Suppressor macrophage treated with lipopolysaccharide for 4 hours (primary cell): ENCODE measurements around the gene UNC13D.
"Not testable (repeated sequence)": the region's sequence is repeated elsewhere in the genome, so short reads cannot be mapped to it uniquely, and the experiment has no call there.

Source experiments
- DNase-seq: peaks from one replicate; pipeline ENCODE4 v3.0.0-alpha.2; 2020

Gene UNC13D

GRCh38 chr17:75819116-75819515, 25.1 kb downstream of the UNC13D start:
- DNase-seq: no peak

DNA sequence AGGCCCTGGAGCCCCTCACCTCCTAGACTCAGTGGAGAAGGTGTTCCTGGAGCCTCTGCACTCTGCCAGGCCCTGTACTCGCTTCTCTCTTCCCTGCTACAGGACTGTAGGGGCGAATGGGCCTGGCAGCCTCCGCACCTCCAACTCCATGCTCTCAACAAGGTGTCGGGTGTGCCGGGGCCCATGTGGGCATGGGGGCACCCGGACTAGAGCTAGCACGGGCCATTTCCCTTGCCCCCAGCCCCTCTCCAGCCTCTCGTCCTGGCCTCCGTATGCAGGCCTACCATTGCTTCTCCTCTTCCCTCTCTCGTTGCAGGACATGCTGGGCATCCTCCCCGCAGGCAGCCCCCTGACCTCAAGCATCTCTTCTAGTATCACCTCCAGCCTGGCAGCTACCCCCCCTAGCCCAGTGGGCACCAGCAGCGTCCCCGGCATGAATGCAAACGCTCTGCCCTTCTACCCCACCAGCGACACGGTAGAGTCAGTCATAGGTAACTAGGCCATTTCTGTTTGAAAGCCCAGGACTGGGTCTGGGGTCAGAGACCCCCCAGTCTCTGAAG, 25.8 kb downstream of the UNC13D start:
- DNase-seq: no peak

DNA sequence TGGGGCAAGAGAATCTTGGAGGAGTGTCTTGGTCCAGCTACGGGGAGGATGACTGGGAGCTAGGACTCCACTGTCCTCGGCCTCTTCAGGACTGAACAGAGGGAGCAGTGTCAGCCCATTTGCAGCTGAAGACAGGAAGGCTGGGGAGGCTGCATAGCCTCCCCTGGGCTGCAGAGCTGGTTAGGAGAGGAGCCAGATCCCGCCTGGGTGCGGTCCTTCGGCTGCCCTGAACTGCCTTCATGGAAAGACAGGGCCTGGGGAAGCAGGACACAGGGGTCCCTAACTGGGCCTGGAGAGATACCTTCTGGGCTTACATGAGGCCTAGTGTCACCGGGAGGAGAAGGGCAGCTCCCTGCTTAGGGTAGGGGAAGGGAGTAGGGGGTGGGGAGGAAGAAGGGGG, 26.6 kb downstream of the UNC13D start:
- DNase-seq: no peak

GRCh38 chr17:75816693-75817092, 27.5 kb downstream of the UNC13D start:
- no peak for DNase-seq

DNA sequence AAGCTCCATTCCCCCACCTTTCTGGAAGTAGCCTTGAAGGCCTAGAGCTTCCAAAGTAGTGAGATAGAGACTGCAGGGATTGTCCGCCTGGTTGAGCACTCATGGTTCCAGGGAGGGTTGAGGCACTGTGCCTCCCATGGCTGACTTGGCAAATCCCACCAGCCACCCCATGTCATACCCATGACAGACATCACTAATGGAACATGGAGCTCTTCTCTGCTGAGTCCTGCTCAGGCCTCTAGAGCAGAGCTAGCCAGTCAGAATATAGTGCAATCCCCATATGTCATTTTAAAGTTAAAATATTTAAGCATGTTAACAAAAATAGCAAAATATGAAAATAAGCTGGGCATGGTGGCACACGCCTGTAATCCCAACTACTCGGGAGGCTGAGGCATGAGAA, 28.8 kb downstream of the UNC13D start:
- DNase-seq: no peak

DNA sequence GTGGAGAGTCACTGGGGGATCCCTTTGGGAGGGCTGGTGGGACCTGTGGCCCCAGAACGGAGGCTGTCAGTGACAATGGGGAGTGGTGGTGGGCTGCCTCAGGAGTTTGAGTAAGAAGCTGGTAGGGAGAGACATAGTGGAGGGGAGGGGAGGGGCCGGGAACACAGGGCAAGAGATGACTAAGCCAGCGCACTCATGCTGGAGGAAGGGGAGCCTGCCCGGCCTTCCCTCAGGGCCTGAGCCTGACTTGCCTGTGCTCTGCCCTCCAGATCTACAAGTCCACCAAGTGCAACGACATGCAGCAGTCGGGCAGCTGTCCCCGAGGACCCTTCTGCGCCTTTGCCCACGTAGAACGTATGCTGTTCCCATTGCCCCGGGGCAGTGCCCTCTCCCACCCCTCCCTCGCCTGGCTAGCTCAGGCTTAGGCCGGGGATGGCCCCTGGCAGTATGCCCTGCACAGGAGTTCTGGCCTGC, 29.3 kb downstream of the UNC13D start:
- no peak for DNase-seq

- no peak for DNase-seq
Observed at GRCh38 chr17:75814021-75814395, 30.2 kb downstream of the UNC13D start.

DNA sequence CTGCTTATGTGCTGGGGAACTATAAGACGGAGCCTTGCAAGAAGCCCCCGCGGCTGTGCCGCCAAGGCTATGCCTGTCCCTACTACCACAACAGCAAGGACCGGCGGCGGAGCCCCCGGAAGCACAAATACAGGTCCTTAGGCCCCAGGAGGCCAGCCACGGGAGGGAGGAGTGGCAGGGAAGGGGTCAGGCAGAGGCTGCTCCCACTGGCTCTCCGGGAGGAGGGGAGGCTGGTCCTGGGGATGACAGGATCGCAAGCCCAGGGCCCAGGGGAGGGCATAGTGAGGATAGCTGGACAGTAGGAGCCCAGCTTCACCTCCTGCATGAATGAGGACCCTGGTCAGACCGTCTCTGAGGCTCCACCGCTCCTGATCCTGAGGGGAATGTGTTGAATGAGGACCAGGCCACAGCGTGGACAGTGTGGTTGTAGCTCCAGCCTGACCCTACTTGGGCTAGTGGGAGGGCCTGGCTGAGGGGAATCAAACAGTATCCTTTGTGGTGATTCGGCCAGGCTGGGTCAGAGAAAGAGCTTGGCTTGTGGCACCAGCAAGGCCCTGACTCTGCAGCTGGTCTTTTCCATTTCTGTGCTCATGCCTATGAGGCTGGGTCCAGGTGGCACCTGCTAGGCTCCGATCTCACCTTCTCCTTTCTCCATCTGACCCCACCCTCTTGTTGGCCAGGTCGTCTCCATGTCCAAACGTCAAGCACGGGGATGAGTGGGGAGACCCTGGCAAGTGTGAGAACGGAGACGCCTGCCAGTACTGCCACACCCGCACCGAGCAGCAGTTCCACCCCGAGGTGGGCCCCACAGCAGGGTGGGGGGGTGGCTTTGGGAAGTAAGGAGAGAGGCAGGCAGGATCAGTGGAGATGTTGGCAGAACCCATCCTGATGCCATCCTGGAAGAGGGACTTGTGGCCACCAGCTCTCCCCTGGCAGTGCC, 30.9 kb downstream of the UNC13D start:
- DNase-seq: no peak

DNA sequence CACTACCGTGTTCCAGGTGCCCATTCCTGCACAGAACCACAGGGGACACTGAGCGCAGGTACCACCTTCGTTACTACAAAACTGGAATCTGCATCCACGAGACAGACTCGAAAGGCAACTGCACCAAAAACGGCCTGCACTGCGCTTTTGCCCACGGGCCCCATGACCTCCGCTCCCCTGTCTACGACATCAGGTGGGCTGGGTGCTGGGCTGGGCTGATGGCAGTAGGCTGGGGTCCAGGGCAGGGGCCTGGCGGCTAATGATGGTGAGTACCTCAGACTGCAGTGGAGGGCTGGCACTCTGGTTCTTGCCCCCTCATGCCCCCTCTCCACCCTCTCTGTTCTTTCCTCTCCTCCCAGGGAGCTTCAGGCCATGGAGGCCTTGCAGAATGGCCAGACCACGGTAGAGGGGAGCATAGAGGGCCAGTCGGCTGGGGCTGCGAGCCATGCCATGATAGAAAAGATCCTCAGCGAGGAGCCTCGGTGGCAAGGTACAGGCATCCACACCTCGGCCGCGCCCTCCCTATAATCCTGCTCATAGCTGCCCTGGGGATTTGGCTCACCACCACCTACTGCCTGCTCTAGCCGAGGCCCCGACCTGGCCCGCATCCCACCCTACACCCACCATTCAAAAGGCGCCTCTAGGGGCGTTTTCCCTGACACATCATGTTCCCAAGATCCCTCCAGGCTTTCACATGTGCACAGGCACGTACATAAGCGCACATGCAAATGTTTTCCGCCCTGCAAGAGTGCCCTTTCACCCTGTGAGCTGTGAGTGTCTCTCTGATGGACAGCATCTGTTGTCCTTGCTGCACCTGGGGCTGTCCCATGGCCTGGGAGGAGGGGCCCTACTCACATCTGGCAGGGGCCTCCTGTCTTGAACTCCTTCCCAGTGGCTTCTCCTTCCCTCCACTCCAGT, 31.8 kb downstream of the UNC13D start:
- no peak for DNase-seq

DNA sequence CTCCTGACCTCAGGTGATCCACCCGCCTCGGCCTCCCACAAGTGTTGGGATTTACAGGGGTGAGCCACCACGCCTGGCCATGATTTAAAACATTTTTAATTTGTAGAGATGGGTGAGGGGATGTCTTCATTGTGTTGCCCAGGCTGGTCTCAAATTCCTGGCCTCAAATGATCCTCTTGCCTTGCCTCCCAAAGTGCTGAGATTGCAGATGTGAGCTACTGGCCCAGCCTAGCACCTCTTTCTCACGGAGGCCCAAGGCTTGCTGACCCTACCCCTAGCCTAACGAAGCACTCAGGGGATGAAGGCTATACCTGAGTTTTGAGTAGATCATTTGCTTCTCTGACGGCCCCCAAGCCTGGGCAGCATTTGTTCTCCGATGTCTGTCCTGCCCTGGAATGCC, 33.0 kb downstream of the UNC13D start:
- DNase-seq: no peak

- DNase-seq: not testable (repeated sequence)
Observed at GRCh38 chr17:75810756-75811155, 33.4 kb downstream of the UNC13D start.

- DNase-seq: no peak
Observed at GRCh38 chr17:75810216-75810615, 34.0 kb downstream of the UNC13D start.

- no peak for DNase-seq
Observed at GRCh38 chr17:75809631-75810111, 34.5 kb downstream of the UNC13D start.

DNA sequence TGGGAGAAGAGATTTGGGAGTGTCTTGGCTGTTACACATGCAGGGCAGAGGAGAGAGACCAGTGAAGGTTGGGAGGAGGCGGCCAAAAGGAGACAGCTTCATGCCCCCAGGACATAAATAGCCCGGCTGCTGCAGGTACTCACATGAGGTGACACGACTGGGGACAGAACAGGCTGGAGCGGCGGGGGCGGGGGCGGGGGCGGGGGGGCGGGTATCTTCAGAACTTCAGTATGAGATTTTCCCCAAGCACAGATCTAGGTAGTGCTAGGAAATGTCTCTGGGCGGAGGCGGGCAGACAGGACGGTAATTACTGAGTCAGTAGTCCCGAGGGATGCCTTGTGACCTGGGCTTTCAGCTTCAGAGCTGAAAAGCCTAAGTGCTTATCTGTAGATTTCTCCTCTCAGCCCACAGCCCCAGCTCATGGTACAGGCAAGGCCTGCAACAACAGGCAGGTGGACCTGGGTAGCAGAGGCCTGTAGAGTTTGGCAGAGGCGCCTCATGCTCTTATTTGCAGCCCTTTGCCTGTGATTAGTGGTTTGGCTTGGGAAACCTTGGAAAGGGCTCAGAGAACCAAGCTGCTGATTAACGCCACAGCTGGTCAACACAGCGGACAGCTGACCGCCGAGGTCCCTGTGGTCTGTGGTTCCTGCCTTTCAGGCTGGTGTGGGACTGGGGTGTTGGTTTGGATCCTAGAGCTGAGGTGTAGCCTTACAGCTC, 35.1 kb downstream of the UNC13D start:
- DNase-seq: no peak

DNA sequence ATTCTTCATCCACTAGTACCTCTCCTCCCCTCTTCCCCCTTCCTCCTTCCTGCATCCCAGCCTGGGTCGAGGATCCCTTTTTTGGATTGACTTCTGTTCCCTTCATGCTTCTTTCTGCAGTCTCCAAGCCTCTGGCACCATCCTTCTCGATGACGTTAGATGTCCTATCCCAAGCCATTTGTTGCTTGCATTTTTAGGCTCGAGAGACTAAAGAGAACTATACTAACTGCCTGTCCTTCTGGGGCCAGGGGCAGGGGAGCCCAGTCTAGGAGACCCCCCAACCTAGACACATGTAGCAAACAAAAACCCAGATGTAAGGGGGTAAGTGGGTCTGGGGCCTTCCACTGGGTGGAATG, 35.7 kb downstream of the UNC13D start:
- no peak for DNase-seq

- DNase-seq: no peak
Observed at GRCh38 chr17:75807861-75808260, 36.3 kb downstream of the UNC13D start.

- DNase-seq: no peak
Observed at GRCh38 chr17:75806822-75807500, 37.2 kb downstream of the UNC13D start.

DNA sequence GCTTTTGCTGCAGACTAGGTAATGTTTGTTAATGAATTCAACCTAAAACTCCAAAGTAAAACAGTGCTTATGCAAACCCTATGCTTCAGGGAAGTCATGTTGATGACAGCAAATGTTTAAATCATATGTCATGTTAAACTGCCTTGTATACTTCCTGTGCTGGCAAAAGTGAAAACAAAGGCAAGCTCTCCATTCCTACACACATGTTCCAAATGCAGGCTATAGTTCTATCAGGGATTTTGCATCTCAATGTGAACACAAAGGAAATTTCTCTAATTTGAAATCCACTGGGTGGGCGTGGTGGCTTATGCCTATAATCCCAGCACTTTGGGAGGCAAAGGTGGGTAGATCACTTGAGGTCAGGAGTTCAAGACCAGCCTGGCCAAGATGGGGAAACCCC, 40.3 kb downstream of the UNC13D start:
- DNase-seq: no peak

DNA sequence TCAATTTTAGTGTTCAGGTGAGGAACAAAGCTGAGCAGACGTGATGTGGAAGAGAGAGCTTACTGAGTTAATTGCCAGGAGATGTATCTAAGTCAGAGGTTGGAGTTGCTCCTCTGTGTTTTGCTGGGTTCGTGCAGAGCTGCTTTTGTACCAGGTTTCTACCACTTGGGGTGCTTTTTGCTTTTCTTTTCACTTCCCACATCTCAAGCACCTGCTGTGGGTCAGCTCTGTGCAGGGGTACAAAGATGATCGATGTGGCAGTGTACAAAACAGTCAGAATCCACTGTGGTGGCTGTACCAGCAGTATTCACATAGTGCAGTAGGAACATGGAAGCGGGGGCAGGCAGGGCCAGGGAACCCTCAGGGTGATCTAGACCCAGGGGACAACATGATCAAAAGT, 44.8 kb downstream of the UNC13D start:
- no peak for DNase-seq

GRCh38 chr17:75795820-75796607, 48.2 kb downstream of the UNC13D start:
- DNase-seq: no peak

GRCh38 chr17:75793460-75793859, 50.7 kb downstream of the UNC13D start:
- no peak for DNase-seq
